SU-DHL-6 (cell line): ENCODE data around the gene NAV3.

Experiments used
- H2AFZ ChIP-seq: fragments of 200-600 bp; sonication (generic); 2 replicates; pipeline ENCODE4 v1.6.1; 2014; ENCODE audit warnings: low read depth, mild to moderate bottlenecking, moderate library complexity, mixed read lengths, antibody characterized with exemption, low read length; ENCODE audit not compliant: severe bottlenecking
- H3F3A ChIP-seq: fragments of 200-600 bp; shearing (Covaris generic); 2 replicates; pipeline ENCODE4 v1.6.0; 2016; ENCODE audit warnings: antibody characterized with exemption, mild to moderate bottlenecking; ENCODE audit not compliant: insufficient read depth
- H3K27ac ChIP-seq: fragments of 200-600 bp; sonication (generic); 2 replicates; pipeline ENCODE4 v1.5.1; 2016; ENCODE audit warnings: low read depth, mild to moderate bottlenecking, low read length, moderate library complexity, mixed read lengths
- H3K27me3 ChIP-seq: fragments of 200-600 bp; sonication (generic), shearing (Covaris generic); 2 replicates; pipeline ENCODE4 v1.6.0; 2014; ENCODE audit warnings: mild to moderate bottlenecking, low read length
- H3K36me3 ChIP-seq: fragments of 200-600 bp; sonication (generic); 2 replicates; pipeline ENCODE4 v1.6.1; 2014; ENCODE audit warnings: mild to moderate bottlenecking, low read length, mixed read lengths
- H3K4me2 ChIP-seq: fragments of 300-600, 200-600 bp; shearing (Covaris generic), sonication (generic); 2 replicates; pipeline ENCODE4 v1.6.0; 2014; ENCODE audit warnings: low read length, low read depth, mild to moderate bottlenecking; ENCODE audit not compliant: poor library complexity, severe bottlenecking
- H3K4me3 ChIP-seq: fragments of 200-600 bp; sonication (generic); 2 replicates; pipeline ENCODE4 v1.5.1; 2014; ENCODE audit warnings: antibody characterized with exemption, low read length, mild to moderate bottlenecking, mixed read lengths; ENCODE audit not compliant: insufficient read depth, poor library complexity, severe bottlenecking
- H3K79me2 ChIP-seq: fragments of 200-600 bp; sonication (generic); 2 replicates; pipeline ENCODE4 v1.6.1; 2014; ENCODE audit warnings: mild to moderate bottlenecking, low read length, moderate library complexity; ENCODE audit not compliant: insufficient read depth
- H3K9ac ChIP-seq: fragments of 200-600 bp; sonication (generic); 2 replicates; pipeline ENCODE4 v1.7.0; 2014; ENCODE audit warnings: mild to moderate bottlenecking, low read length
- H3K9me2 ChIP-seq: fragments of 200-600 bp; sonication (generic); replicated peaks from 2 replicates; pipeline ENCODE4 v1.6.1; 2014; ENCODE audit warnings: low read length; ENCODE audit not compliant: insufficient read depth
- H3K9me3 ChIP-seq: fragments of 200-600 bp; sonication (generic); 2 replicates; pipeline ENCODE4 v1.6.1; 2014; ENCODE audit warnings: low read length, mixed read lengths; ENCODE audit not compliant: insufficient read depth
- H4K20me1 ChIP-seq: fragments of 200-600 bp; sonication (generic); 2 replicates; pipeline ENCODE4 v1.6.1; 2014; ENCODE audit warnings: low read depth, mild to moderate bottlenecking, antibody characterized with exemption, low read length, moderate library complexity, mixed read lengths
- EZH2phosphoT487 ChIP-seq: fragments of 200-600 bp; sonication (generic), shearing (Covaris generic); conservative IDR thresholded peaks from 2 replicates; pipeline ENCODE4 v1.6.1; 2018; ENCODE audit warnings: mild to moderate bottlenecking, antibody characterized with exemption, low read length, moderate library complexity, mixed read lengths
- TF ChIP-seq, protein P1 (sequence below): fragments of 200-600 bp; sonication (generic); IDR thresholded peaks from one replicate; pipeline ENCODE4 v1.5.1; 2017; ENCODE audit warnings: antibody characterized with exemption, mild to moderate bottlenecking, low read length, moderate library complexity; ENCODE audit not compliant: insufficient read depth, poor library complexity, severe bottlenecking

NAV3 gene

GRCh38 chr12:78183824-78184223, 353.1 kb downstream of the NAV3 start:
- no peaks in the 10 kb centered on the region for H3K27me3 ChIP-seq
- no peaks in the 10 kb centered on the region for H3K36me3 ChIP-seq
- H2AFZ ChIP-seq, result no peak overlapping the region
- H3K9ac ChIP-seq, result no peak overlapping the region
- no peak overlapping the region for H3K27ac ChIP-seq
- no peaks in the 10 kb centered on the region for H3F3A ChIP-seq
- no peak overlapping the region for H3K4me2 ChIP-seq
- H3K9me3 ChIP-seq, result no peaks in the 10 kb centered on the region
- H3K4me3 ChIP-seq, result no peak overlapping the region
- H3K79me2 ChIP-seq, result no peaks in the 10 kb centered on the region
- no peak for TF ChIP-seq EZH2phosphoT487
- TF ChIP-seq, protein P1, sequence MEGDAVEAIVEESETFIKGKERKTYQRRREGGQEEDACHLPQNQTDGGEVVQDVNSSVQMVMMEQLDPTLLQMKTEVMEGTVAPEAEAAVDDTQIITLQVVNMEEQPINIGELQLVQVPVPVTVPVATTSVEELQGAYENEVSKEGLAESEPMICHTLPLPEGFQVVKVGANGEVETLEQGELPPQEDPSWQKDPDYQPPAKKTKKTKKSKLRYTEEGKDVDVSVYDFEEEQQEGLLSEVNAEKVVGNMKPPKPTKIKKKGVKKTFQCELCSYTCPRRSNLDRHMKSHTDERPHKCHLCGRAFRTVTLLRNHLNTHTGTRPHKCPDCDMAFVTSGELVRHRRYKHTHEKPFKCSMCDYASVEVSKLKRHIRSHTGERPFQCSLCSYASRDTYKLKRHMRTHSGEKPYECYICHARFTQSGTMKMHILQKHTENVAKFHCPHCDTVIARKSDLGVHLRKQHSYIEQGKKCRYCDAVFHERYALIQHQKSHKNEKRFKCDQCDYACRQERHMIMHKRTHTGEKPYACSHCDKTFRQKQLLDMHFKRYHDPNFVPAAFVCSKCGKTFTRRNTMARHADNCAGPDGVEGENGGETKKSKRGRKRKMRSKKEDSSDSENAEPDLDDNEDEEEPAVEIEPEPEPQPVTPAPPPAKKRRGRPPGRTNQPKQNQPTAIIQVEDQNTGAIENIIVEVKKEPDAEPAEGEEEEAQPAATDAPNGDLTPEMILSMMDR, result no peak
- H4K20me1 ChIP-seq, result no peaks in the 10 kb centered on the region
- no peaks in the 10 kb centered on the region for H3K9me2 ChIP-seq

- Histone ChIP-seq H3K79me2 (no peaks in the 10 kb centered on the region), H4K20me1 (no peaks in the 10 kb centered on the region), H2AFZ (no peak overlapping the region), H3F3A (no peaks in the 10 kb centered on the region), H3K9me3 (no peaks in the 10 kb centered on the region), H3K9ac (no peak overlapping the region), H3K4me3 (no peak overlapping the region), H3K27me3 (no peaks in the 10 kb centered on the region), H3K27ac (no peak overlapping the region), H3K4me2 (no peak overlapping the region), H3K36me3 (no peaks in the 10 kb centered on the region), H3K9me2 (no peaks in the 10 kb centered on the region)
- TF ChIP-seq, protein P1, result no peak
- no peak for TF ChIP-seq EZH2phosphoT487
These were observed 354.4 kb downstream of the NAV3 start for GRCh38 chr12:78185109-78185508.

GRCh38 chr12:78185651-78186050, 355.0 kb downstream of the NAV3 start:
- TF ChIP-seq, protein P1, result no peak
- TF ChIP-seq EZH2phosphoT487, result no peak
- H3K9me3 ChIP-seq, result no peaks in the 10 kb centered on the region
- H3K79me2 ChIP-seq, result no peaks in the 10 kb centered on the region
- no peak overlapping the region for H3K4me3 ChIP-seq
- no peak overlapping the region for H3K27ac ChIP-seq
- no peaks in the 10 kb centered on the region for H4K20me1 ChIP-seq
- H3F3A ChIP-seq, result no peaks in the 10 kb centered on the region
- no peak overlapping the region for H3K9ac ChIP-seq
- no peak overlapping the region for H2AFZ ChIP-seq
- H3K36me3 ChIP-seq, result no peaks in the 10 kb centered on the region
- H3K9me2 ChIP-seq, result no peaks in the 10 kb centered on the region; the same call in 1 of the 2 replicates
- no peaks in the 10 kb centered on the region for H3K27me3 ChIP-seq
- H3K4me2 ChIP-seq, result no peak overlapping the region
